PC-9 (cell line): ENCODE data around the gene SPATA31D3.

Source experiments
- CTCF ChIP-seq: fragments of 200-600 bp; sonication (generic); conservative IDR thresholded peaks from 2 replicates; pipeline ENCODE4 v1.6.1; 2017; ENCODE audit warnings: mixed run types, antibody characterized with exemption, mild to moderate bottlenecking, moderate library complexity
- EZH2 ChIP-seq: fragments of 200-600 bp; sonication (generic); IDR thresholded peaks from 2 replicates; pipeline ENCODE4 v1.8.0; 2017; ENCODE audit warnings: antibody characterized with exemption, low read depth

DNA sequence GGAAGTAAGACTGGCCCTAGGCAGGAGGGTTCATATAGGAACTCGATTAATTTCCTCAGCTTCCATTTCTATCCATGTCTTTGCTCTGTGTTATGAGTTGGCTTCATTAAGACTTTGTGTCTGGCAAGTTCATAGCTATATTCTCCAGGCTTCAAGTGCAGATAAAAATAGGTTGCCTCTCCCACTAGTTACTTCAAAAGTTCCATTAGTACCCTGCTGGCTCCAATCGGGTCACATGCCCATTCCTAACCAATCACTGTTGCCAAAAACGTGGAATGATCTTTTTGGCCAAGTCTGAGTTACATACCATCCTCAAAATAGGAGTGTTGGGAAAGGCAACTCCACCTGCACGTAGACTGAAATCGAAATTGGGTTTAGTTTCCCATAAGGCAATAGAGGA is 31.5 kb downstream of the SPATA31D3 start:
- TF ChIP-seq EZH2 (no peak), CTCF (no peak)
